GM10248 (cell line): ENCODE results near the gene MED23.

Experiments used
- CTCF ChIA-PET: fragments of 300-600 bp; sonication (Branson Sonifier 250); formaldehyde crosslinking; extraction: SDS; loops from one replicate; lab custom pipeline; 2021; ENCODE audit warnings: antibody characterized with exemption; lab: Yijun Ruan, JAX
- POLR2A ChIA-PET: fragments of 350-650 bp; sonication (Branson Sonifier 250); formaldehyde crosslinking; extraction: SDS; loops from one replicate; lab custom pipeline; 2020; ENCODE audit warnings: antibody characterized with exemption; lab: Yijun Ruan, JAX
- DNase-seq: peaks from one replicate; pipeline ENCODE4 v3.0.0; 2012; ENCODE audit errors: extremely low spot score
- TF ChIP-seq, protein P1 (sequence below): IDR thresholded peaks from 2 replicates; pipeline ENCODE4 v1.5.1; 2012; ENCODE audit warnings: mild to moderate bottlenecking, low read depth; ENCODE audit errors: extremely low read depth, missing control alignments, control extremely low read depth

Gene MED23

DNA sequence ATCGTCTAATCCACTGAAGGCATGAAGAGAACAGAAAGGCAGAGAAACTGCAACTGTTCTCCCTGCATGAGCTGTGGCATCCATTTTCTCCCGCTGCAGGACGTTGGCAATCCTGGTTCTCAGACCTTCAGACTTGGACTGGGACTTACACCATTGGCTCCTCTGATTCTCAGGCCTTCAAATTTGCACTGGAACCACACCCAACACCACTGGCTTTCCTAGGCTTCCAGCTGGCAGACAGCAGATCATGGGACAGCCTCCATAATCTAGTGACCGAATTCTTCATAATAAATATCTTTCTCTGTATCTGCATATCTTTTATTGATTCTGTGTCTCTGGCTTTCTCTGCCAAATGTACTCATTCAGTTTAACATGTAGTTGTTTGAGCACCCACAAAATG, 69.1 kb downstream of the MED23 start:
- no peak for DNase-seq
- TF ChIP-seq, protein P1, sequence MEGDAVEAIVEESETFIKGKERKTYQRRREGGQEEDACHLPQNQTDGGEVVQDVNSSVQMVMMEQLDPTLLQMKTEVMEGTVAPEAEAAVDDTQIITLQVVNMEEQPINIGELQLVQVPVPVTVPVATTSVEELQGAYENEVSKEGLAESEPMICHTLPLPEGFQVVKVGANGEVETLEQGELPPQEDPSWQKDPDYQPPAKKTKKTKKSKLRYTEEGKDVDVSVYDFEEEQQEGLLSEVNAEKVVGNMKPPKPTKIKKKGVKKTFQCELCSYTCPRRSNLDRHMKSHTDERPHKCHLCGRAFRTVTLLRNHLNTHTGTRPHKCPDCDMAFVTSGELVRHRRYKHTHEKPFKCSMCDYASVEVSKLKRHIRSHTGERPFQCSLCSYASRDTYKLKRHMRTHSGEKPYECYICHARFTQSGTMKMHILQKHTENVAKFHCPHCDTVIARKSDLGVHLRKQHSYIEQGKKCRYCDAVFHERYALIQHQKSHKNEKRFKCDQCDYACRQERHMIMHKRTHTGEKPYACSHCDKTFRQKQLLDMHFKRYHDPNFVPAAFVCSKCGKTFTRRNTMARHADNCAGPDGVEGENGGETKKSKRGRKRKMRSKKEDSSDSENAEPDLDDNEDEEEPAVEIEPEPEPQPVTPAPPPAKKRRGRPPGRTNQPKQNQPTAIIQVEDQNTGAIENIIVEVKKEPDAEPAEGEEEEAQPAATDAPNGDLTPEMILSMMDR, result no peak
- ChIA-PET POLR2A (no interaction called here), CTCF (no interaction called here)

DNA sequence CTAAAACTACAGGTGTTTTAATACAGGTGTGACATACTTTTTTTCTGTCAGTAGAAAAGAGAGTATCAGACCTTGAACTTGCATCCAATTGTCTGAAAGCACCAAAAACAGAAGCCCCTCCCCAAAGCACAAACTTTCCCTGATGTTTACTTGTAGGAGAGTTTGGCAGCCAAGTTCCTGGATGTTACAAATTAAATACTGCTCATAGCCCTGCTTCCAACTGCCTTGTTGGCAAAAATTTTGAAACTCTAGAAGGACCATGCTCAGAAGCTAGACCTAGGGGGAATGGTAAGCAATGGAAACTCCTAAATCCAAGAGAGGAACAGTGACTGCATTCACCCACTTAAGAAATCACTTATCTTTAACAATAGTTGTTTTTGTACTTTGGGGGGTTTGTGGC, 72.0 kb downstream of the MED23 start:
- TF ChIP-seq, protein P1, result no peak
- POLR2A ChIA-PET, result no interaction called here
- CTCF ChIA-PET, result no interaction called here
- DNase-seq, result no peak

DNA sequence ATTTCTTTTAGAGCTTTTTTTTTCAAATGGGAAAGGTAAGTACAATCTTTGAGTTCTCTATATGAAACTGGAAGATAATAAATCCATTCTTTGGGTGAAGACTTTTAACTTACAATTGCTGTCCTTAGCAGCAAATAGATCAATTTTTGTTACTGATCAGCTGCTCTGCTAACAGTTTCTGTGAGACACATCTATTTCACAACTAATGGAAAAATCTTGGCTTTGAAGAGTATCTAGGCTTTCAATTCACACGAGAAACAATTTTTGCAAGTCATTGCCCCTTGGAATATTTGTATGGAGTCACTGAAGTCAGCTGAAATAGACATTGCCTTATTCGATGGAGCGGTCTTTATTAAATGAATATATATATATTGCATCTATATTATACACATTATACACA, 75.5 kb downstream of the MED23 start:
- ChIA-PET POLR2A (no interaction called here), CTCF (interaction anchor here (1.0 to 1.2 kb wide), 4 partner anchors 11 to 354 kb away, joined by 3 to 4 read pairs (median 3); no protein-coding TSS in a partner anchor)
- TF ChIP-seq, protein P1, result no peak
- no peak for DNase-seq

DNA sequence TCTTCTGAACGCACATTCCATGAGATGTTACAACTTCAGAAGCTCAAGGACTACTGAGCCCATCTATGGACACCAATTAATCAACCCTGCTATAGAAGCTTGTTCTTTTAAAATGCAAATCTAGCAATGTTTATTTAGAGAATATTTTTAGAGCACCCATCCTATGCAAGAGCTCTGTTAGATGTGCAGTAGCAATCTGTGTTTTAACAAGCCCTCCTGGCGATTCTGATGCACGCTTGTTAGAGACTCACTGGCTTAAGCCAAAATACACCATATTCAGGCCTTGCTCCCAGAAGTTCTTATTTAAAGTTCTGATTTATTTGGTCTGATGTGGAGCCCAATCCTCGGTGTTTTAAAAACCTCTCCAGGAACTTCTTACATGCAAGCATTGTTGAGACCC, 76.1 kb downstream of the MED23 start:
- TF ChIP-seq, protein P1, result no peak
- CTCF ChIA-PET, result interaction anchor here (0.8 to 1.2 kb wide), 4 partner anchors 16 to 353 kb away, joined by 3 to 4 read pairs (median 3); no protein-coding TSS in a partner anchor
- POLR2A ChIA-PET, result no interaction called here
- DNase-seq, result no peak

DNA sequence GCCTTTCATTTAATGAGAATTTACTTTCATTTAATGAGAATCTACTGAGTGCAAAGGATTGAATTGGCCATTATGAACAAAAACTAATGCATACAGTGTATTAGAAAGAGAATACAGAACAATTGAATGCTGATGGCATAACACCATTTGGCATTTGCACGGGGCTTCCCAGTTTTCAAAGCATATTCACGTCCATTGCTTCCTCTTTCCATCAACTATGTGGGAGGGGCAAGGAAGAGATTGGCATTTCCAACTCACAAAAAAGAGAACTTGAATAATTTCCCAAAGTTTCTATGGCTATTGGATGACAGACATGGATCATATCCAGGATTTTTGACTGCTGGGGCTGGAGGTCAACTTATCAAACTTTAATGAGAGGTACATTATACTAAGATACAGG, 78.2 kb downstream of the MED23 start:
- no peak for DNase-seq
- TF ChIP-seq, protein P1, result no peak
- CTCF ChIA-PET, result interaction anchor here (1.0 kb wide), 1 partner anchor 350 kb away, joined by 3 read pairs; no protein-coding TSS in a partner anchor
- POLR2A ChIA-PET, result no interaction called here

DNA sequence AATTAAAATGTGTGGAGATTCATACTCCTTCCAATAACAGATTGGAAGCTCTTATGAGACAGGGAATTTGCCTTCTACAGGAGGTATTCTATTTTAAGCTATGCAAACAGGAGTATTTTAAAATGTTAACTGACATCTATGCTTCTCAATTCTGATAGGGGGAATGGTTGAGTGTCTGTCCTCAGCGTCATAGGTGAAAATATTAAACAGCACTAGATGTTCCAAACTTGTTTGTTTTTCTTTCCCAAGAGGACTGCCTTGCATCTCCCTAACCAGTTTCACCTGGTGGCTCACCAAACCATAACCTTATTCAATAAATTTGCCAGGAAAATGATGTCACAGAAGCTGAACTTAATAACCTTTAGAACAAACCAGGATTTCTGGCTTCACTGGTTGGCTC, 79.6 kb downstream of the MED23 start:
- ChIA-PET CTCF (interaction anchor here (1.5 to 3.1 kb wide), 2 partner anchors 8 to 15 kb away, joined by 3 to 13 read pairs; no protein-coding TSS in a partner anchor), POLR2A (no interaction called here)
- no peak for DNase-seq
- TF ChIP-seq, protein P1, result no peak
